ENCODE measurements around the gene DOCK10. TPM values are rescaled to one million over a fixed set of nuclear protein-coding genes. Genes with fewer than 3 reads are reported as not detected.
A peak's percentile ranks its signal among the peaks of the same experiment; 100 is the strongest.

The DOCK10 gene
- total RNA-seq, 1 donor from 2014 or later = 107 TPM

DNA sequence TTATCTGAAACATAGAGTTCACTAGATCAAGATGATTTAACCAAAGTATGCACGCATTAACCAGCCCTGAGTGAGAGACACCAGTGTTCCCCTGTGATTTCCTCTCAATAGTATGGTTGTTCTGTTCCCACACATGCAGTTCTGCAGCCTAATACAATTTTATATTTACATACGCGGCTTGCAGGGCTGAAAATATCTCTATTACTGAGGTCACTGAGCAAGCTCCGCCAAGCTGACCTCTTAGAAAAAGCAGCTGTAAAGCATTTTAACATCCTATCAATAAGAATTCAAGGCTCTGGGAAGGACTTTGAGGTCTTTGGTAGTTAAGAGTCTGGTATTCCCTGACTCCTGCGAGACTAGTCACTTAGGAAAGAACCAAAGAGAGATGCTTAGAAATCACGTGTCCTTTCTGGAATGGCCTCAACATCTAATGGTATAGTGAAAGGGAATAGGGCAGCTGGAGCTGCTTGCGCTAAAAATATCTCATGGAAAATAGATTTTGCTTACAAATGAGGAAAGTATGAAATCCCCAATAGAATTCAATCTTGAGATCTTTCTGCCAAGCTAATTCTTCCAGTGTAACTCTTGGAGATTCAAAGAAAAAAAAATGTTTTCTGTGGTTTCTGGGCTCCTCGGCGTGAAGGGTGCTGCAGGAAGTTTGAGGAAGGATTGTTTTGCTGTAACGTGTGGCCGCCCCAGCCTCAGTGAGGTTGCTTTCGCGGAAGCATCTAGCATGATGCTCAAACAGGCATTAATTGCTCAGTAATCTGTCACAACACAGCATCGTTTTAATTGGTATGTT, 59.2 kb downstream of the DOCK10 start:
- Mint-ChIP-seq H3K9me3 (no peaks in the 10 kb centered on the region), H3K4me1 (ENCODE audit: low read depth) (peaks cover 62% of the 10 kb centered on the region), H3K27ac (peak overlapping the region; percentile 90), H3K36me3 (ENCODE audit: low read depth) (peaks cover 58% of the 10 kb centered on the region), H3K27me3 (ENCODE audit: low read depth) (no peaks in the 10 kb centered on the region), H3K4me3 (ENCODE audit: low read depth) (peak overlapping the region; percentile 37)
- intact Hi-C loops (cut with micrococcal nuclease) = loop anchor here (1.0 to 2.0 kb wide), 4 partner anchors 14 to 44 kb away; no protein-coding TSS in a partner anchor
- no peak for DNase-seq (ENCODE audit: low spot score)

DNA sequence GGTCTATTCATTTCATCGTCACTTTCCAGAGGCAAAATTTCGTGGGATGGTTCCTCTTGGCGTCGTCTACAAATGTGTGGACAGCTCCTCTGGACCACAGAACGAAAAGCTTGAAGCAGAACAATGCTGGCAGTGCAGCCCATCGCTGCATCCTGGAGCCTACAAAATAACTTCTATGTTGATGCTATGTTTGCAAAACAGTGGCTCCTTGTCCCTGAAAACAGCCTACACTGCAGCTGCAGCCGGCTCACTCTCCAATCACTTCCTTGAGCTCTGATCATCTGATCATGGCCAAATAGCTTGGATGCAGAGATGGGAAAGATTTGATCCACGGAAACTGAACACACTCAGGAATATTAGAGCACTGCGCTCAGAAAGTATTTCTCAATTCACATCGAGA, 60.0 kb downstream of the DOCK10 start:
- DNase-seq (ENCODE audit: low spot score) = no peak
- Mint-ChIP-seq H3K27ac (no peak overlapping the region), H3K9me3 (no peaks in the 10 kb centered on the region), H3K36me3 (ENCODE audit: low read depth) (peaks cover 57% of the 10 kb centered on the region), H3K4me3 (ENCODE audit: low read depth) (no peak overlapping the region), H3K27me3 (ENCODE audit: low read depth) (no peaks in the 10 kb centered on the region), H3K4me1 (ENCODE audit: low read depth) (peaks cover 59% of the 10 kb centered on the region)
- intact Hi-C loops (cut with micrococcal nuclease) = loop anchor here (2.0 kb wide), 2 partner anchors 29 to 43 kb away; no protein-coding TSS in a partner anchor

DNA sequence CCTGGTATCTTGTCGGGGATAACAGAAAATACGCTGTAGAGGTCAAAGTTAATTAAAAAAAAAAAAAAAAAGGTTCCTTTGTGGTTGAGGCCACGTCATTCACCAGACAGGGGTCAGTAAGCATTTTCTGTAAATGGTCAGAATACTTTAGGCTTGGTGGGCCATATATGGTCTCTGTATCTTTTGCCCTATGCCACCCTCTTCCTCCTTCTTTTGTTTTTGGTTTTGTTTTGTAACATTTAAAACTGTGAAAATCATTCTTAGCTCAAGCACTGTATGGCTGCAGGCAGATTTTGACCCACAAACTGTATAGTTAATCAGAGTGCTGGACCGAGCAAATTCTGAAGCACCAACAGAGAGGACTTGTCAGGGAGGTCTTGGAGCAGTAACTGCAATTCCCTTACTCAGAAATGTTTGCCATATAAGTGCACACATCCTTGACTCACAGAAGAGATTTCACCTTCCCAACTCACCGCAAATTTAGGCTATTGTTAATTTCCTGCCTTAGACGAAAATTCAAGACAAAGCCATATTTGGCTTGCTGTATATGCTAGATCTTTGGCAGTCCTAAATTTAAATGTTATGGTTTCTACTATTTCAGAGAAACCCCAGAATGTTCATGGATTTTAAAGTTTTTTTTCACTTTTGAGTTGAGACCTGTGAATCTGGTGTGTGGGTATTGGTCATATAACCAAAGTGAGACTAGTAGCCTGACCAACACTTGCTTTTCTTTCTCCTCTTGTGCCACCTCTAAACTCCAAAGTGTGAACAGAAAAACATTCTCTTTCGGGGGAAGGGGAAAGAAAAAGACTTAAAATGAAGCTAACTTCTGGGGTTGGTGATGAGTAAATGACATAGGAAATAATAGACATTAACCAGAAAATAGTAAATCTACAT, 65.4 kb downstream of the DOCK10 start:
- H3K4me3 Mint-ChIP-seq (ENCODE audit: low read depth) = no peak overlapping the region
- H3K27me3 Mint-ChIP-seq (ENCODE audit: low read depth) = no peaks in the 10 kb centered on the region
- DNase-seq (ENCODE audit: low spot score) = no peak
- no peak overlapping the region for H3K27ac Mint-ChIP-seq
- peaks cover 35% of the 10 kb centered on the region for H3K4me1 Mint-ChIP-seq (ENCODE audit: low read depth)
- intact Hi-C loops (cut with micrococcal nuclease) = no loop called here
- H3K9me3 Mint-ChIP-seq = no peaks in the 10 kb centered on the region
- peaks cover 36% of the 10 kb centered on the region for H3K36me3 Mint-ChIP-seq (ENCODE audit: low read depth)

DNA sequence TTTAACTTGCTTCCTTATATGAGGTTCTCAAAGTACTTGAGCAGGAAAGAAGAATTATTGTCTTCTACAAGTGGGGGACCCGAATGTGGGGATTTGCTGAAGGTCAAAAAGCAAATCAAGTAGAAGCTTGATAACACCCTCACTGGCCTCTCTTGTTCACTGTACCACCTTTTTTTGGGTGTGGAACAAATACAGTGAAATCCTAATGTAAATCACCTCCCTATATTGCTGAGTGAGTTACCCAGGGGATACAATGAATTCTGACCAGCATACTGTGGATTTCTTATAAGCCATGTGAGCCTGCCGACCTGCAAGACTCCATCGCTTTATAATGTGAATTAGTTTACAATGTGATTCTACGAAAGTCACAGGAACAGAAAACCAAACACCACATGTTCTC, 66.5 kb downstream of the DOCK10 start:
- Mint-ChIP-seq H3K27ac (no peak overlapping the region), H3K4me1 (ENCODE audit: low read depth) (peaks cover 36% of the 10 kb centered on the region), H3K27me3 (ENCODE audit: low read depth) (no peaks in the 10 kb centered on the region), H3K9me3 (no peaks in the 10 kb centered on the region), H3K4me3 (ENCODE audit: low read depth) (no peak overlapping the region), H3K36me3 (ENCODE audit: low read depth) (peaks cover 31% of the 10 kb centered on the region)
- no peak for DNase-seq (ENCODE audit: low spot score)
- intact Hi-C loops (cut with micrococcal nuclease) = no loop called here

DNA sequence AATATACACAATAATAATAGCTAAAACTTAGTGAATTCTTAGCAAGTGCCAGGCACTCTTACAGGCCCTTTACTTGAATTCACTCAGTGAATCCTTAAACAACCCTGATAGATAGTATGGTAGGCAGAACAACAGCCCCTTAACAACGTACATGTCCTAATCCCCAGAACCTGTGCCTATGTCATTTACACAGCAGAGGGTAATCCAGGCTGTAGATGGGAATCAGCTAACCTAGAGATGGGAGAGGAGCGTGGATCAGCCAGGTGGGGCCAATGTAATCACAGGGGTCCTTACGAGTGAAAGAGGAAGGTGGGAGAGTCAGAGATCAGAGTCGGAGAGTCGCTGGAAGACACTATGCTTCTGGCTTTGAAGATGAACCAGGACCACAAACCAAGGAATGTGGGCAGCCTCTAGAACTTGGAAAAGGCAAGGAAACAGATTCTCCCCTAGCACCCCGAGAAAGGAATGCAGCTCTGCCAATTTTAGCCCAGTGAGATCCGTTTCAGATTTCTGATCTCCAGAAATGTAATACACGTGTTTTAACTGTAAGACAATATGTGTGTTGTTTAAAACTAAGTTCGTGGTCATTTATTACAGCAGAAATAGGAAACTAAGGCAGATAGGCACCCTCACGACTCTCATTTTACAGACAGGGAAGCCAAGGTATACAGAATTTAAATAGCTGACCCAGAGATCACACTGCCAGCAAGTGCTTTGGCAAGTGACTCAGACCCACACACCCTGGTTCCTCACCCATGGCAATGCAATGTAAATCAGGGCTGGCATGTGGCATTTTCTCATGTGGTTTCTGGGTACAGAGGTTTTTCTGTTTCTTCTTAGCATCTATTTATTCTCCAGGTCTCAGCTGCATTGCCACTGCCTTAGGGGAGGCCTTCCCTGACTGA, 68.9 kb downstream of the DOCK10 start:
- Mint-ChIP-seq H3K4me3 (ENCODE audit: low read depth) (no peak overlapping the region), H3K4me1 (ENCODE audit: low read depth) (peaks cover 58% of the 10 kb centered on the region), H3K9me3 (no peaks in the 10 kb centered on the region), H3K27me3 (ENCODE audit: low read depth) (no peaks in the 10 kb centered on the region), H3K36me3 (ENCODE audit: low read depth) (peaks cover 28% of the 10 kb centered on the region), H3K27ac (no peak overlapping the region)
- intact Hi-C loops (cut with micrococcal nuclease) = no loop called here
- DNase-seq (ENCODE audit: low spot score) = no peak

DNA sequence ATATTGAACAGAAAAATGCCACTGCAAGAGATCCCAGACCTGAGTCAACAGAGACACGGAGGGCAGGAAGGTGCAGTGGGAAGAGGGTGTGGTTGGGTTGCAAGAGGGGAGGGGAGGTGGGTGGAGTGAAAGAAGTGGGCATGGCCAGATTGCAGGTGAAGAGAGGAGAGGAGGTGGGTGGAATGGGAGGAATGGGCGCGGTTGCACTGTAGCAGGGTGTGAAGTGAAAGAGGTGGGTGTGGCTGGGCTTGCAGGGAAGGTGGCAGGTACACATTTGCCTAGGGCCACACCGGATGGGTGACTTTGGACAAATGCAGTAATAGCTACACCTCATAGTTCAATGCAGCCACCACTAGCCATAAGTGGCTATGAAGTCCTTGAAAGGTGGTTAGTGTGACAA, 71.1 kb downstream of the DOCK10 start:
- no peak for DNase-seq (ENCODE audit: low spot score)
- no peak overlapping the region for H3K27ac Mint-ChIP-seq
- no peaks in the 10 kb centered on the region for H3K27me3 Mint-ChIP-seq (ENCODE audit: low read depth)
- intact Hi-C loops (cut with micrococcal nuclease) = no loop called here
- peaks cover 52% of the 10 kb centered on the region for H3K4me1 Mint-ChIP-seq (ENCODE audit: low read depth)
- no peaks in the 10 kb centered on the region for H3K9me3 Mint-ChIP-seq
- no peak overlapping the region for H3K4me3 Mint-ChIP-seq (ENCODE audit: low read depth)
- peaks cover 21% of the 10 kb centered on the region for H3K36me3 Mint-ChIP-seq (ENCODE audit: low read depth)

- no peaks in the 10 kb centered on the region for H3K9me3 Mint-ChIP-seq
- no peak overlapping the region for H3K27ac Mint-ChIP-seq
- no peak overlapping the region for H3K4me3 Mint-ChIP-seq (ENCODE audit: low read depth)
- H3K36me3 Mint-ChIP-seq (ENCODE audit: low read depth) = peaks cover 20% of the 10 kb centered on the region
- intact Hi-C loops (cut with micrococcal nuclease) = no loop called here
- no peak for DNase-seq (ENCODE audit: low spot score)
- H3K4me1 Mint-ChIP-seq (ENCODE audit: low read depth) = peaks cover 52% of the 10 kb centered on the region
- H3K27me3 Mint-ChIP-seq (ENCODE audit: low read depth) = no peaks in the 10 kb centered on the region
Measured at GRCh38 chr2:224970311-224970710, 72.0 kb downstream of the DOCK10 start.

DNA sequence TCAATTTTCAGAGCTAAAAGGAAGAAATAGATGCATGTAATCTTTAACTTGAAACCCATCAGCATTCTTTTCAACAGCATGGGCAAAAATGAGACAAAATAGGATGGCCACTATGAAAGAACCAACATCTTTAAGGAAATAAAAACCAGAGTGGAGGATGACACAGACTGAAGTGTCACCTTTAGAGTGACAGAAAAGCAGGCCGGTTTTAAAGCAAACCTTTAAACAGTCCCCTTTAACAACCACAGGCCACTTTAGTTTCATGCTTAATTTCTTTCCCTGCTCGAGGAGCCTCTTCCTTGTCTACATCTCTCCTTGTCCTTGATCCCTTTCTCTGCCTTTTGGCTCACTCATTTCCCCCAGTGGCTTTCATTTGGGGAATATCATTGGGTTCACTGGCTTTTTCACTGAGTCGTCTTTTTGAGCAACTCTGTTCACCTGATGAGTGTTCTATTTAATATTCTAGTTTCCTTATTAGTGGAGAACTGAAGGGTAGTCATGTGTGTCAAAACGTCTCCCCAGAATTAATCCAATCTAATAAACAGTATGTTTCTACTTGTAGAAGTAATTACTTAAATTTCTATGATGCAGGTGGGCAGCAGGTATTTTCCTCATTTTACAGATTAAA, 72.5 kb downstream of the DOCK10 start:
- peak overlapping the region; percentile 62 for H3K27ac Mint-ChIP-seq
- no peak for DNase-seq (ENCODE audit: low spot score)

DNA sequence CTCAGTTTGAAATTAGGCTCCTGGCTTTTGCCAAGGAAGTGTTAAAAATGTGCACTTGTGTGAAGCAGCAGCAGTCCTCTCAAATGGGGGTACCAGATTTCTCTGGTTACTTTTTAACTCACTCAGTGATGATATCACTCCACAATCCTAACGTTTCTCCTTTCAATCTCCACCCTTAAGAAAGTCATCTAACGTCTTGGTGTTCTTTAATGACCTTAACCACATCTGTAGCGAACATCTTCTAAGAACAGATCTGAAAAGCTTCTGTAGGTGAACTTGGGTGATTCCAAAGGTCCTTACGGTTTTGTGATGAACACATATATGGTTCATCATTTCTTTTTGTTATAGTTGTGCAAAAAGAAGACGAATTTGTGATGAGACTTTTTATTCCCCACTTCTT, 73.2 kb downstream of the DOCK10 start:
- intact Hi-C loops (cut with micrococcal nuclease) = loop anchor here (1.0 to 2.0 kb wide), 2 partner anchors 14 to 16 kb away; no protein-coding TSS in a partner anchor

More for the DNA sequence above, 72.5 kb downstream of the DOCK10 start:
- no peaks in the 10 kb centered on the region for H3K27me3 Mint-ChIP-seq (ENCODE audit: low read depth)
- H3K4me1 Mint-ChIP-seq (ENCODE audit: low read depth) = peaks cover 50% of the 10 kb centered on the region
- no peak overlapping the region for H3K4me3 Mint-ChIP-seq (ENCODE audit: low read depth)
- peaks cover 15% of the 10 kb centered on the region for H3K36me3 Mint-ChIP-seq (ENCODE audit: low read depth)
- intact Hi-C loops (cut with micrococcal nuclease) = loop anchor here (1.0 to 2.0 kb wide), 2 partner anchors 14 to 17 kb away; no protein-coding TSS in a partner anchor
- H3K9me3 Mint-ChIP-seq = no peaks in the 10 kb centered on the region

GRCh38 chr2:224968051-224968450, 74.2 kb downstream of the DOCK10 start:
- Mint-ChIP-seq H3K27ac (no peak overlapping the region), H3K9me3 (no peaks in the 10 kb centered on the region), H3K4me3 (ENCODE audit: low read depth) (no peak overlapping the region), H3K27me3 (ENCODE audit: low read depth) (no peaks in the 10 kb centered on the region), H3K36me3 (ENCODE audit: low read depth) (peaks cover 18% of the 10 kb centered on the region), H3K4me1 (ENCODE audit: low read depth) (peaks cover 38% of the 10 kb centered on the region)
- intact Hi-C loops (cut with micrococcal nuclease) = loop anchor here (2.0 kb wide), 1 partner anchor 15 kb away; no protein-coding TSS in a partner anchor
- DNase-seq (ENCODE audit: low spot score) = no peak

More for the DNA sequence above, 73.2 kb downstream of the DOCK10 start:
- H3K4me1 Mint-ChIP-seq (ENCODE audit: low read depth) = peaks cover 48% of the 10 kb centered on the region
- no peak for DNase-seq (ENCODE audit: low spot score)
- no peaks in the 10 kb centered on the region for H3K9me3 Mint-ChIP-seq
- H3K36me3 Mint-ChIP-seq (ENCODE audit: low read depth) = peaks cover 14% of the 10 kb centered on the region
- peak overlapping the region; percentile 45 for H3K27ac Mint-ChIP-seq
- H3K4me3 Mint-ChIP-seq (ENCODE audit: low read depth) = no peak overlapping the region
- H3K27me3 Mint-ChIP-seq (ENCODE audit: low read depth) = no peaks in the 10 kb centered on the region

- DNase-seq (ENCODE audit: low spot score) = no peak
- Mint-ChIP-seq H3K4me3 (ENCODE audit: low read depth) (no peak overlapping the region), H3K27ac (no peak overlapping the region), H3K4me1 (ENCODE audit: low read depth) (peaks cover 40% of the 10 kb centered on the region), H3K9me3 (no peaks in the 10 kb centered on the region), H3K36me3 (ENCODE audit: low read depth) (peaks cover 26% of the 10 kb centered on the region), H3K27me3 (ENCODE audit: low read depth) (no peaks in the 10 kb centered on the region)
- intact Hi-C loops (cut with micrococcal nuclease) = no loop called here
Measured at GRCh38 chr2:224966613-224967012, 75.7 kb downstream of the DOCK10 start.

GRCh38 chr2:224959556-224959955, 82.7 kb downstream of the DOCK10 start:
- no peak overlapping the region for H3K27ac Mint-ChIP-seq
- H3K27me3 Mint-ChIP-seq (ENCODE audit: low read depth) = no peaks in the 10 kb centered on the region
- no peaks in the 10 kb centered on the region for H3K9me3 Mint-ChIP-seq
- no peak overlapping the region for H3K4me3 Mint-ChIP-seq (ENCODE audit: low read depth)
- intact Hi-C loops (cut with micrococcal nuclease) = no loop called here
- DNase-seq (ENCODE audit: low spot score) = no peak
- H3K4me1 Mint-ChIP-seq (ENCODE audit: low read depth) = peaks cover 52% of the 10 kb centered on the region
- peaks cover 52% of the 10 kb centered on the region for H3K36me3 Mint-ChIP-seq (ENCODE audit: low read depth)

Data from activated T-helper 2 cell treated with anti-CD3 and anti-CD28 coated beads, Interferon-gamma antibody, Interleukin-2, Interleukin-4, amounts not matched to agents 10 μg/mL and 5 μg/mL and 100 μg/mL, durations not matched to agents 14 hours and 24 hours and 36 hours (primary cell).